H9 (cell line): ENCODE data around the gene OR5H2. TPM values are rescaled to one million over a fixed set of nuclear protein-coding genes. Genes with fewer than 3 reads are reported as not detected.
A peak's percentile ranks its signal among the peaks of the same experiment; 100 is the strongest.

Source experiments
- DNase-seq: peaks from one replicate; pipeline ENCODE4 v3.0.0-alpha.2; 2017
- H2AFZ ChIP-seq: one replicate; pipeline ENCODE4 v1.6.1; 2013; ENCODE audit warnings: mild to moderate bottlenecking, low read length, control low read depth, moderate library complexity
- H2AK5ac ChIP-seq: 2 replicates; pipeline ENCODE4 v1.6.1; 2013; ENCODE audit warnings: low read length, control low read depth, mixed read lengths; ENCODE audit not compliant: insufficient read length
- H2BK120ac ChIP-seq: one replicate; pipeline ENCODE4 v1.6.1; 2013; ENCODE audit warnings: low read depth, mild to moderate bottlenecking, low read length, control low read depth, inconsistent platforms; ENCODE audit not compliant: poor library complexity, severe bottlenecking
- H2BK12ac ChIP-seq: 2 replicates; pipeline ENCODE4 v1.6.1; 2013; ENCODE audit warnings: low read length, control low read depth, mixed read lengths, low read depth; ENCODE audit not compliant: insufficient read length
- H2BK15ac ChIP-seq: 2 replicates; pipeline ENCODE4 v1.6.1; 2013; ENCODE audit warnings: low read depth, low read length, control low read depth
- H2BK20ac ChIP-seq: one replicate; pipeline ENCODE4 v1.6.1; 2013; ENCODE audit warnings: low read depth, mild to moderate bottlenecking, low read length, control low read depth, inconsistent platforms; ENCODE audit not compliant: poor library complexity, severe bottlenecking
- H2BK5ac ChIP-seq: 2 replicates; pipeline ENCODE4 v1.6.1; 2013; ENCODE audit warnings: low read length, control low read depth, mixed read lengths; ENCODE audit not compliant: insufficient read length
- H3K14ac ChIP-seq: 2 replicates; pipeline ENCODE4 v1.6.1; 2013; ENCODE audit warnings: low read length, control low read depth; ENCODE audit not compliant: insufficient read depth
- H3K18ac ChIP-seq: 2 replicates; pipeline ENCODE4 v1.6.1; 2013; ENCODE audit warnings: low read depth, mild to moderate bottlenecking, mixed read lengths, low read length, control low read depth; ENCODE audit not compliant: insufficient read length
- H3K23ac ChIP-seq: 2 replicates; pipeline ENCODE4 v1.6.1; 2013; ENCODE audit warnings: low read length, control low read depth, mixed read lengths, low read depth; ENCODE audit not compliant: insufficient read length
- H3K23me2 ChIP-seq: 2 replicates; pipeline ENCODE4 v1.6.1; 2013; ENCODE audit warnings: low read depth, mild to moderate bottlenecking, mixed read lengths, low read length, control low read depth; ENCODE audit not compliant: insufficient read length, poor library complexity, severe bottlenecking
- H3K27ac ChIP-seq: 2 replicates; pipeline ENCODE4 v1.5.1; 2013; ENCODE audit warnings: low read length, control low read depth, mixed read lengths, low read depth; ENCODE audit not compliant: insufficient read length
- H3K27me3 ChIP-seq: 2 replicates; pipeline ENCODE4 v1.6.1; 2013; ENCODE audit warnings: low read length, control low read depth, inconsistent platforms; ENCODE audit not compliant: insufficient read depth
- H3K4ac ChIP-seq: 2 replicates; pipeline ENCODE4 v1.6.1; 2013; ENCODE audit warnings: low read depth, mild to moderate bottlenecking, control low read depth, inconsistent platforms, low read length, moderate library complexity
- H3K4me1 ChIP-seq: 2 replicates; pipeline ENCODE4 v1.6.1; 2013; ENCODE audit warnings: low read length, control low read depth, inconsistent platforms; ENCODE audit not compliant: insufficient read depth
- H3K4me2 ChIP-seq: 2 replicates; pipeline ENCODE4 v1.6.1; 2013; ENCODE audit warnings: low read length, control low read depth, mixed read lengths; ENCODE audit not compliant: insufficient read length, insufficient read depth
- H3K56ac ChIP-seq: 2 replicates; pipeline ENCODE4 v1.6.1; 2013; ENCODE audit warnings: low read depth, mild to moderate bottlenecking, mixed read lengths, low read length, control low read depth; ENCODE audit not compliant: insufficient read length
- H3K79me1 ChIP-seq: 2 replicates; pipeline ENCODE4 v1.6.1; 2013; ENCODE audit warnings: low read depth, mild to moderate bottlenecking, moderate library complexity, low read length, control low read depth, inconsistent platforms; ENCODE audit not compliant: insufficient read depth, poor library complexity, severe bottlenecking
- H3K79me2 ChIP-seq: 2 replicates; pipeline ENCODE4 v1.6.1; 2013; ENCODE audit warnings: low read length, control low read depth, inconsistent platforms; ENCODE audit not compliant: insufficient read depth
- H3K9ac ChIP-seq: 2 replicates; pipeline ENCODE4 v1.6.1; 2013; ENCODE audit warnings: low read length, control low read depth, mixed read lengths; ENCODE audit not compliant: insufficient read length; ENCODE audit errors: extremely low read depth
- H3K9me3 ChIP-seq: one replicate; pipeline ENCODE4 v1.6.1; 2013; ENCODE audit warnings: low read depth, low read length, inconsistent platforms; ENCODE audit not compliant: control insufficient read depth
- H3T11ph ChIP-seq: one replicate; pipeline ENCODE4 v1.6.1; 2013; ENCODE audit warnings: mild to moderate bottlenecking, low read length, control low read depth, inconsistent platforms
- H4K20me1 ChIP-seq: one replicate; pipeline ENCODE4 v1.6.1; 2013; ENCODE audit not compliant: control insufficient read depth, insufficient read length, insufficient read depth
- H4K5ac ChIP-seq: 2 replicates; pipeline ENCODE4 v1.6.1; 2013; ENCODE audit warnings: low read depth, mild to moderate bottlenecking, mixed read lengths, low read length, control low read depth; ENCODE audit not compliant: insufficient read length
- H4K8ac ChIP-seq: replicated peaks from 2 replicates; pipeline ENCODE4 v1.6.1; 2013; ENCODE audit warnings: low read length, control low read depth, mixed read lengths, low read depth; ENCODE audit not compliant: insufficient read length
- H4K91ac ChIP-seq: 2 replicates; pipeline ENCODE4 v1.6.1; 2013; ENCODE audit warnings: low read depth, mild to moderate bottlenecking, moderate library complexity, mixed read lengths, low read length, control low read depth; ENCODE audit not compliant: insufficient read length
- H3K27ac Mint-ChIP-seq, 3 experiments: 2 replicates in 2 of 3; 3 replicates in 1 of 3; pipeline ENCODE4 v1.8.0; 2020 to 2021; ENCODE audit warnings: mixed read lengths in 3 of 3, mild to moderate bottlenecking in 1 of 3, moderate library complexity in 1 of 3
- H3K27me3 Mint-ChIP-seq: 2 replicates; pipeline ENCODE4 v1.8.0; 2021; ENCODE audit warnings: low read depth, mild to moderate bottlenecking, moderate library complexity, mixed read lengths
- H3K36me3 Mint-ChIP-seq, 3 experiments: 2 replicates in 2 of 3; 3 replicates in 1 of 3; pipeline ENCODE4 v1.8.0; 2020 to 2021; ENCODE audit warnings: low read depth in 3 of 3, mixed read lengths in 3 of 3; ENCODE audit not compliant: insufficient read depth in 1 of 3
- H3K4me1 Mint-ChIP-seq, 2 experiments: 2 replicates each; pipeline ENCODE4 v1.8.0; 2020; ENCODE audit warnings: mixed read lengths in 2 of 2
- H3K4me3 Mint-ChIP-seq, 2 experiments: 2 replicates in 1 of 2; 3 replicates in 1 of 2; pipeline ENCODE4 v1.8.0; 2020 to 2021; ENCODE audit warnings: mild to moderate bottlenecking in 2 of 2, mixed read lengths in 2 of 2, moderate library complexity in 1 of 2
- H3K9me3 Mint-ChIP-seq, 2 experiments: 2 replicates in 1 of 2; 3 replicates in 1 of 2; pipeline ENCODE4 v1.8.0; 2020; ENCODE audit warnings: mild to moderate bottlenecking in 2 of 2, mixed read lengths in 2 of 2, moderate library complexity in 1 of 2
- total RNA-seq: library from RNA; stranded (reverse); gene quantifications from 2 replicates; pipeline ENCODE4 v1.2.1, GENCODE V29; 2021
- TF ChIP-seq, protein P1 (sequence below): fragments of 200-600 bp; sonication (generic); conservative IDR thresholded peaks from 3 replicates; pipeline ENCODE4 v1.8.0; 2021; ENCODE audit warnings: antibody characterized with exemption, mild to moderate bottlenecking

Gene OR5H2
- total RNA-seq, 1 experiment from 2014 or later: not detected

DNA sequence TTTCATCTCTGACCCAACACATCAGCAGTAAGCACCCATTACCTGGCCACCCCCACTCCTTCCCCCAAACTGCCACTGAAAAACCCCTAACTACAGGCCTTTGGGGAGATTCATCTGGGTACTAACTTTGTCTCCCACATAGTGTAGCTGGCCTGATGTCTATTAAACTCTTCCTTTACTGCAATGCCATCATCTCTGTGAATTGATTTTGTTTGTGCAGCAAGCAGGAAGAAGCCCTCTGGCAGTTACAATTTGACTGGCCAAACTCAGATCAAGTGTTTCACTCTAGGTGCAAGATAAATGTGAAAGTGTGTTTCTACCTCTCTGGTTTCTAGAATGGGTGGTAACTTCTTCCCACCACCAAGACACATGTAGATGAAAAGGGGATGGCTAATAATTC lies 44.6 kb downstream of the OR5H2 start:
- H3K79me2 ChIP-seq: peaks cover 9% of the 10 kb centered on the region; the same call in 1 of the 2 replicates

More for the DNA sequence above, 44.6 kb downstream of the OR5H2 start:
- H3K9ac ChIP-seq: peak overlapping the region; percentile 12
- no peak overlapping the region for H3K4ac ChIP-seq
- no peak overlapping the region for H3K23ac ChIP-seq
- H4K20me1 ChIP-seq: no peaks in the 10 kb centered on the region
- TF ChIP-seq, protein P1, sequence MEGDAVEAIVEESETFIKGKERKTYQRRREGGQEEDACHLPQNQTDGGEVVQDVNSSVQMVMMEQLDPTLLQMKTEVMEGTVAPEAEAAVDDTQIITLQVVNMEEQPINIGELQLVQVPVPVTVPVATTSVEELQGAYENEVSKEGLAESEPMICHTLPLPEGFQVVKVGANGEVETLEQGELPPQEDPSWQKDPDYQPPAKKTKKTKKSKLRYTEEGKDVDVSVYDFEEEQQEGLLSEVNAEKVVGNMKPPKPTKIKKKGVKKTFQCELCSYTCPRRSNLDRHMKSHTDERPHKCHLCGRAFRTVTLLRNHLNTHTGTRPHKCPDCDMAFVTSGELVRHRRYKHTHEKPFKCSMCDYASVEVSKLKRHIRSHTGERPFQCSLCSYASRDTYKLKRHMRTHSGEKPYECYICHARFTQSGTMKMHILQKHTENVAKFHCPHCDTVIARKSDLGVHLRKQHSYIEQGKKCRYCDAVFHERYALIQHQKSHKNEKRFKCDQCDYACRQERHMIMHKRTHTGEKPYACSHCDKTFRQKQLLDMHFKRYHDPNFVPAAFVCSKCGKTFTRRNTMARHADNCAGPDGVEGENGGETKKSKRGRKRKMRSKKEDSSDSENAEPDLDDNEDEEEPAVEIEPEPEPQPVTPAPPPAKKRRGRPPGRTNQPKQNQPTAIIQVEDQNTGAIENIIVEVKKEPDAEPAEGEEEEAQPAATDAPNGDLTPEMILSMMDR: no peak
- H3K56ac ChIP-seq: no peak overlapping the region
- no peak overlapping the region for H2BK120ac ChIP-seq
- no peak overlapping the region for H4K8ac ChIP-seq
- Mint-ChIP-seq H3K27ac (peak overlapping the region; percentile 90 to 98 (median 96)), H3K9me3 (no peaks in the 10 kb centered on the region; a peak in 1 of 5 replicates), H3K27me3 (no peaks in the 10 kb centered on the region), H3K4me3 (peak overlapping the region; percentile 40 to 77; a peak in 4 of 5 replicates), H3K36me3 (peaks cover 0 to 2% (median 0%) of the 10 kb centered on the region in 3 experiments; a peak in 2 of 7 replicates), H3K4me1 (peaks cover 56% of the 10 kb centered on the region in 2 experiments)
- peak overlapping the region; percentile 83 for H3K4me2 ChIP-seq
- H3K23me2 ChIP-seq: peaks cover 4% of the 10 kb centered on the region
- no peak overlapping the region for H2AK5ac ChIP-seq
- H2BK5ac ChIP-seq: no peak overlapping the region
- no peak overlapping the region for H3K14ac ChIP-seq
- DNase-seq: no peak
- H4K91ac ChIP-seq: no peak overlapping the region
- no peak overlapping the region for H2BK12ac ChIP-seq
- H4K5ac ChIP-seq: no peak overlapping the region
- peak overlapping the region; percentile 7 for H3K18ac ChIP-seq
- peak overlapping the region; percentile 100 for H3K27ac ChIP-seq
- no peak overlapping the region for H2AFZ ChIP-seq
- H3K9me3 ChIP-seq: no peaks in the 10 kb centered on the region
- peaks cover 9% of the 10 kb centered on the region; the same call in 1 of the 2 replicates for H3K4me1 ChIP-seq
- H2BK20ac ChIP-seq: no peak overlapping the region
- H3K79me1 ChIP-seq: no peaks in the 10 kb centered on the region
- H3K27me3 ChIP-seq: no peaks in the 10 kb centered on the region
- no peak overlapping the region for H3T11ph ChIP-seq
- H2BK15ac ChIP-seq: no peak overlapping the region
